Activated T-cell treated with anti-CD3 and anti-CD28 coated beads, Interleukin-2, amount 50 U/mL, for 1 hour (primary cell): ENCODE measurements around the gene CEP128.

Experiments used
- DNase-seq: peaks from one replicate; pipeline ENCODE4 v3.0.0-alpha.2; 2020

The CEP128 gene

GRCh38 chr14:80872645-80873044 is 68.9 kb downstream of the CEP128 start:
- no peak for DNase-seq

- DNase-seq = no peak
Observed at GRCh38 chr14:80868260-80868659, 73.3 kb downstream of the CEP128 start.

- no peak for DNase-seq
Observed at GRCh38 chr14:80867798-80868197, 73.7 kb downstream of the CEP128 start.

DNA sequence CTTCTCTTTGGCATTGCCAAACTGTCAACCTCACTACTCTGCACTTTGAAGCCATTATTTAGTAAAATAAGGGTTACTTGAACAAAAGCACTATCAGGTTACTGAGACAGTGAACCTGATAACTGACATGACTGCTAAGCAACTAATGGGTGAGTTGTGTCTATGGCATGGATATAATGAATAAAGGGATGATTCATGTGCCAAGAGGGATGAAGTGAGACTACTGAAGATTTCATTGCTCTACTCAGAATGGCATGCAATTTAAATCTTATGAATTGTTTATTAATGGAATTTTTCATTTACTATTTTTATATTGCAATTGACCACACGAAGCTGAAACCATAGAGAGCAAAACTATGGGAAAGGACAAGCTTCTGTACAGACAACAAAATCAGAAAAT is 74.4 kb downstream of the CEP128 start:
- no peak for DNase-seq

DNA sequence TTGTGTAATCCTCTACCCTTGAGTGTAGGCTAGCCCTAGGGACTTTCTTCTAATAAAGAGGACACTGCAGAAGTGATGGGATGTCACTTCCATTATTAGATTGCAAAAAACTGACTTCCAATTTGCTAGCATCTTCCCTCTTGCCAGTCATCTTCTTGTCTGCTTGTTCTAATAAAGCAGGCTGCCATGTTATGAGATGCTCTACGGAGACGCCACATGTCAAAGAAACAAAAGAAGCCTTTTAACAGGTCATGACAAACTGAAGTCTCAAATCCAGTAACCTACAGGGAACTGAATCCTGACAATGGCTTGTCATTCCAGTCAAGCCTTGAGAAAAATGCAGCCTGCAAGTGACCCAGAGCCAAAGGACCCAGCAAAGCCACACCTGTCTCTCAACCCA is 76.0 kb downstream of the CEP128 start:
- no peak for DNase-seq

GRCh38 chr14:80862983-80863382 is 78.6 kb downstream of the CEP128 start:
- DNase-seq = no peak

DNA sequence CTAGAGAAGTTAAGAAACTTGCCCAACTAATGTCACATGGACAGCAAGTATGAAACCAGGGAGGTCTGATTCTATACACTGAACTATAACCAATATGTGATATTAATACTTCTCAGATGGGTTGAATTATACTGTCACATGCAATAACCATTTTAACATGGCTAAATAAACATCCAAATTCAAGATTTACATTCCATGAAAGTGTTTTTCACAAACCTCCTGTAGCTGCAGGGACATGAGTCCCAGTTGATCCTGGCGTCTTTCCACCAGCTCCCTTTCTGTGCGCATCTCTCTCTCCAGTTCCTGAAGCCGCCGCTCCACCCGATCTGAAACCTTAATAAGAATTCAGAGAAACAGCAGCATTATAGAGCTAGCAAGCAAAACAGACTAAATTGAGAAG is 79.0 kb downstream of the CEP128 start:
- DNase-seq = no peak

- no peak for DNase-seq
Observed at GRCh38 chr14:80850197-80850814, 91.2 kb downstream of the CEP128 start.

DNA sequence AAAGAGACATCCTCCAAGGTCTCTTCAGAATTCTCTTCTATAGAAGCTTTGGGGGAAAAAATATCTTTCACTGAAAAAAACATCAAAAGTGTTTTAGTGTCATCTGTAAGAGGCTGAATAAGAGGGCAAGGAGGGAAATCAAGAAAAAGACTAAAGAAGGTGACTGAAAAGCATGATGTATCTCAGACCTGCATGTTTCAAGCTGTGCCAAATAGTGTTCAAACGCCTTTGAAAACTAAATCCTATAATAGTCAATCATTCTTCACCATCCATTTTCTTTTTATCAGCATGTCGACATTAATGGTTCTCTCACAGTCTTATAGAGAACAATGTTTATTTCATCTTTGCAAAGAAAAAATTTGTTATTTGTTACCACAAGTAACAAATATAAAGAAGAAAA is 94.5 kb downstream of the CEP128 start:
- DNase-seq = no peak

DNA sequence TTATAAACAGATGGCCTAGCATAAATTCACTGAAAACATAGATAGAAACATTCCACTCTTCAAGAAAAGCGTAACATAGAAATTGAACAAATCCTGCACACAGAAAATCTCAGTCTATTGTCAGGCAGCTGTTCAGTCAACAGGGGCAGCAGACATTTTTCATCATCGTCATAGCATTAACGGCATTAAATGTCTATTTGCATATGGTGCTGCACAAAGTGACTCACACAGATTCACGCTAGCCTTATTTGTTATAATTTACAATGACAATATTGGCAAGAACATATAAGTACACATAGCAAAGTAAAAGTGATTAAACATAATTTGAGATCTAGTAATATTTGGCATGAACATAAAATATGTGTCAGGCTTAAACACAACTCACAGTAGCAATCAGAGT is 95.7 kb downstream of the CEP128 start:
- no peak for DNase-seq

- DNase-seq = no peak
Observed at GRCh38 chr14:80844872-80845271, 96.7 kb downstream of the CEP128 start.

- no peak for DNase-seq
Observed at GRCh38 chr14:80839743-80840142, 101.8 kb downstream of the CEP128 start.

DNA sequence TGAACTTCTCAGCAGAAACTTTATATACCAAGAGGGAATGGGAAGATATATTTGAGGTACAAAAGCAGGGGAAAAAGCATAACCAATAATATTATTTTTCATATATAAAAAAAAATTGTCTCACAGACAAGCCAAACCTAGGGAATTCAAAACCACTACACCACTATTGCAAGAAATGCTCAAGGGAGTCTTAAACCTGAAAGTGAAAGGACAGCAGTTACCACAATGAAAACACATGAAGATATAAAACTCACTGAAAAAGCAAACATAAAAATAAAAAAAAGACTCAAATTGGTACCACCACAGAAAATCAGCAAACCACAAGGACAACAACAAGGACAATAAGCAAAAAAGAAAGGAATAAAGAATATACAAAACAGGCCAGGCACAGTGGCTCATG is 131.9 kb downstream of the CEP128 start:
- DNase-seq = no peak

DNA sequence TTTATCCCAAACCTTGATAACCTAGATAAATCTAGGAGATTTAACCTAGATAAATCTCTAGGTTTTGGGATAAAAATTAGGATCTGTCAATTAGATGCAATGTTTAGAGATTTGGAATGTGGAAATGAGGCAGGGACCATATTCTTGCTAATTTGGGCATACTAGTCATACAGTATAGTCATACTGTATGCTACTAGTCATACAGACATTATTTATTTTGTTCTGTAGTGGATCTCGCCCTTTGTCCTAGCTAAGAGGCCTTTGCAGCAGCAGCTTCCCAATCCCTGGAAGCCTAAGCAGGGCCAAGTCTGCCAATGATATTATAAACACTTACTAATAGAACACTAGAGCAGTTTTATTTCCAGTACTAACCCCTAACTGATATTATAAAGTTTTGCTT is 136.4 kb downstream of the CEP128 start:
- no peak for DNase-seq

- DNase-seq = no peak
Observed at GRCh38 chr14:80798878-80799277, 142.7 kb downstream of the CEP128 start.

DNA sequence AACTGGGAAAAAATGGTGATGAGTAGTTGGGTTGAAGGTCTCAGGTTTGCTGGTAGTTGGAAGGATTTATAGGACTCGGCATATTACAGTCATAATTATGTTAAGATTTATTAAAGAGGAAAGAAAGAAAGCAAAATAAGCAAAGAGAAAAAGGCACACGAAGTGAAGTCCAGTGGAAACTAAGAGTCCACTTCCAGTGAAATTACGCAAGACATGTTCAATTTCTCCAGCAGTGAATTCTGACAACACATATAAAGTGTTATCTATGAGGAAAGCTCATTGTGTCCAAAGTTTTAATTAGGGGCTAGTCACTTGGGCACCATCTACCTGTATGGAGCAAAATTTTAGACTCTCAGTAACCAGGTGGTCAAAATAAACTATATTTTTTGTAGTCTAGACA is 143.3 kb downstream of the CEP128 start:
- DNase-seq = no peak

DNA sequence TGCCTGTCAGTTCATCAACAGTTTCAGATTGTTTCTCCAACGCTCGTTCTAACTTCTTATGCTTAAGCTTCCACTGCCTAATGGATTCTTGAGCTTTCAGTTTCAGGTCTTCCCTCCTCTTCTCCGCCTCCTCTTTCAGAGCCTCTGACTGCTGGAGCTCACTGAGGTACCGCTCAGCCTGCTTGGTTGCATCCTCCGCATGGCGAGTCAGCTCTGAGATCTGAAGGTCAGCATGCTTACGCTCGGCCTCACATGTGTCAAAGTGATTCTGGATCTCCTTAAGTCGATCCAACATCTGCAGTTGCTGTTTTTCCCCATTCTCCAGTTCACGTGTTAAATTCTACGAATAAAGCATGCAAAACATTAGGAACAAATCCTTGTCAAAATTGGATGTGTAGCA is 148.8 kb downstream of the CEP128 start:
- no peak for DNase-seq

DNA sequence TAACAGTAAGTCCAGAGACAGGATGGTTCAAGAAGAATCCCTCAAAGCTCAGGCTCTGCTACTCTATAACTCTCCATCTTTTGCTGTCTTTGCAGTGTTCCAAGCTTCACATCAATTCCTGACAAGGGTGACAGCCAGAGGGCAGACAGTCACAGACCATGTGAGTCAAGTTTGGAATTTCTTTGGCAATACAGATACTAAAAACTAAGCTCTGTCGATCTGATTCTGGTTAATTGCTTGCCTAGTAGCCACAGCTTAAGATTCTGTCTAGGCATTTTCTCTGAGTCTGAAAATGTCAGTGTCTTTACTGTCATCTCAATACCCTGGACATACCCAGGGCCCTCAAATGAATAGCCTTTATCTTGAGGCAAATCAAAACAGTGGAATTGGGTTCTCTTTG is 153.7 kb downstream of the CEP128 start:
- no peak for DNase-seq

- DNase-seq = no peak
Observed at GRCh38 chr14:80784820-80785219, 156.7 kb downstream of the CEP128 start.

GRCh38 chr14:80781972-80782367 is 159.6 kb downstream of the CEP128 start:
- DNase-seq = no peak

DNA sequence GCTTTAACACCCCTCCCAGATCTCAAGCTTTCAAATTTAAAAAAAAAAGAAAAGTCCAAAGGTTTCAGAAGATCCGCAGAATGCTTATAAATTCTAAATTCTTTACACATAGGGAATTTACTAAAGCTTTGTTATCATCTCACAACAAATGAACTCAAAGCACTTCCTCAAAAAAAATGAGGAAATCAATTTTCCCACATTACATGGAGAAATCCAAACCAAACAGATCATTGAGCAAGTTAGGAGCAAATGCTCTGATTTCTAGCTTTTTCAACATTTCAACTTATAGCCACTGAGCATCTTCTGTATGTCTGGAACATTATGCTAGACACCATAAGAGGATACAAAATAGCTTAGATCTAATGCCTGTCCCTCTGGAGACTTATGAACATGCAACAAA is 161.0 kb downstream of the CEP128 start:
- no peak for DNase-seq

- DNase-seq = no peak
Observed at GRCh38 chr14:80776657-80777056, 164.9 kb downstream of the CEP128 start.

- DNase-seq = no peak
Observed at GRCh38 chr14:80776186-80776585, 165.4 kb downstream of the CEP128 start.

- no peak for DNase-seq
Observed at GRCh38 chr14:80772504-80772903, 169.0 kb downstream of the CEP128 start.

GRCh38 chr14:80771201-80771600 is 170.3 kb downstream of the CEP128 start:
- DNase-seq = no peak
